A673 (cell line): ENCODE results near the gene MEIOC.

ENCODE experiments used
- EZH2 ChIP-seq: fragments of 200-600 bp; sonication (generic); IDR thresholded peaks from 2 replicates; pipeline ENCODE4 v1.6.1; 2017; ENCODE audit warnings: borderline replicate concordance, low read depth, mild to moderate bottlenecking, mixed read lengths, antibody characterized with exemption, low read length; ENCODE audit not compliant: poor library complexity, severe bottlenecking
- TF ChIP-seq, protein P1 (sequence below): fragments of 300-800, 200-600 bp; sonication (generic); conservative IDR thresholded peaks from 2 replicates; pipeline ENCODE4 v1.5.1; 2017; ENCODE audit warnings: low read depth, mild to moderate bottlenecking, antibody characterized with exemption, low read length, moderate library complexity, mixed read lengths

DNA sequence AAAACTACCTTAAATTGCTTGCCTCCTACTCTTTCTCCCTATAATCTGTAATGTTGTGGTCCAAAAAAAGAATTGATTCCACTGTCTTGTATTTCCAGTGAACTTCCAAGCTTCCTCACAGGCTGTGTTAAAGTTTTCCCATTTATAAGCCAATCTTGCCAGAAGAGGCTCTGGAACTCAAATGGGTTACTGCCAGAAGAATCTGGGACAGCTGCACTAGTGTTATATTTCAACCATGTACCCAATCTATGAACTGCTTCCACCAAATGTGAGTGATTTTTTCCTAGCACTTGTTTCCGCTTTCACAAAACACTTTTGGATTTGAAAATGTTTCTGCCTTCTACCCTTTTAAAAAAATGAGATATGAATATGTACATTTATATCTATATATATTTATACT lies 31.5 kb downstream of the MEIOC start:
- TF ChIP-seq, protein P1, sequence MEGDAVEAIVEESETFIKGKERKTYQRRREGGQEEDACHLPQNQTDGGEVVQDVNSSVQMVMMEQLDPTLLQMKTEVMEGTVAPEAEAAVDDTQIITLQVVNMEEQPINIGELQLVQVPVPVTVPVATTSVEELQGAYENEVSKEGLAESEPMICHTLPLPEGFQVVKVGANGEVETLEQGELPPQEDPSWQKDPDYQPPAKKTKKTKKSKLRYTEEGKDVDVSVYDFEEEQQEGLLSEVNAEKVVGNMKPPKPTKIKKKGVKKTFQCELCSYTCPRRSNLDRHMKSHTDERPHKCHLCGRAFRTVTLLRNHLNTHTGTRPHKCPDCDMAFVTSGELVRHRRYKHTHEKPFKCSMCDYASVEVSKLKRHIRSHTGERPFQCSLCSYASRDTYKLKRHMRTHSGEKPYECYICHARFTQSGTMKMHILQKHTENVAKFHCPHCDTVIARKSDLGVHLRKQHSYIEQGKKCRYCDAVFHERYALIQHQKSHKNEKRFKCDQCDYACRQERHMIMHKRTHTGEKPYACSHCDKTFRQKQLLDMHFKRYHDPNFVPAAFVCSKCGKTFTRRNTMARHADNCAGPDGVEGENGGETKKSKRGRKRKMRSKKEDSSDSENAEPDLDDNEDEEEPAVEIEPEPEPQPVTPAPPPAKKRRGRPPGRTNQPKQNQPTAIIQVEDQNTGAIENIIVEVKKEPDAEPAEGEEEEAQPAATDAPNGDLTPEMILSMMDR: no peak
- TF ChIP-seq EZH2: no peak
